Neural progenitor cell (in vitro differentiated cells): ENCODE data around the gene NIPAL3. TPM values are rescaled to one million over a fixed set of nuclear protein-coding genes. Genes with fewer than 3 reads are reported as not detected.

Experiments used
- DNase-seq: peaks from one replicate; pipeline ENCODE4 v3.0.0-alpha.2; 2016; ENCODE audit warnings: low spot score
- H2AFZ ChIP-seq: fragments of 200-600 bp; sonication (generic); replicated peaks from 2 replicates; pipeline ENCODE4 v1.6.1; 2016; ENCODE audit warnings: antibody characterized with exemption
- H3F3A ChIP-seq: fragments of 200-600 bp; sonication (generic); 2 replicates; pipeline ENCODE4 v1.6.1; 2016; ENCODE audit warnings: antibody characterized with exemption, low read depth
- H3K27ac ChIP-seq: fragments of 200-600 bp; sonication (generic); 2 replicates; pipeline ENCODE4 v1.5.1; 2016; ENCODE audit warnings: mild to moderate bottlenecking
- H3K27me3 ChIP-seq: fragments of 200-600 bp; sonication (generic); 2 replicates; pipeline ENCODE4 v1.6.1; 2016; ENCODE audit warnings: mild to moderate bottlenecking, moderate library complexity
- H3K36me3 ChIP-seq: fragments of 200-600 bp; sonication (generic); 2 replicates; pipeline ENCODE4 v1.5.1; 2016
- H3K4me1 ChIP-seq: fragments of 200-600 bp; sonication (generic); 2 replicates; pipeline ENCODE4 v1.6.1; 2016; ENCODE audit warnings: mixed run types
- H3K4me2 ChIP-seq: fragments of 200-600 bp; sonication (generic); 2 replicates; pipeline ENCODE4 v1.6.1; 2016
- H3K4me3 ChIP-seq: fragments of 200-600 bp; sonication (generic); 2 replicates; pipeline ENCODE4 v1.5.1; 2016
- H3K79me2 ChIP-seq: fragments of 200-600 bp; sonication (generic); 2 replicates; pipeline ENCODE4 v1.6.1; 2016; ENCODE audit warnings: low read depth
- H3K9ac ChIP-seq: fragments of 200-600 bp; sonication (generic); 2 replicates; pipeline ENCODE4 v1.6.1; 2016
- H3K9me3 ChIP-seq: fragments of 200-600 bp; sonication (generic); 2 replicates; pipeline ENCODE4 v1.5.1; 2016; ENCODE audit warnings: low read depth
- H4K20me1 ChIP-seq: fragments of 200-600 bp; sonication (generic); 2 replicates; pipeline ENCODE4 v1.6.1; 2016; ENCODE audit warnings: low read depth
- H3K27ac Mint-ChIP-seq: 3 replicates; pipeline ENCODE4 v1.8.0; 2021; ENCODE audit warnings: mixed read lengths
- H3K27me3 Mint-ChIP-seq: 2 replicates; pipeline ENCODE4 v1.8.0; 2022; ENCODE audit warnings: low read depth, mild to moderate bottlenecking, inconsistent platforms, moderate library complexity, mixed read lengths; ENCODE audit not compliant: insufficient read depth
- H3K36me3 Mint-ChIP-seq: 3 replicates; pipeline ENCODE4 v1.8.0; 2021; ENCODE audit warnings: mixed read lengths
- H3K4me1 Mint-ChIP-seq: 3 replicates; pipeline ENCODE4 v1.8.0; 2021; ENCODE audit warnings: mixed read lengths
- H3K4me3 Mint-ChIP-seq: 3 replicates; pipeline ENCODE4 v1.8.0; 2021; ENCODE audit warnings: mild to moderate bottlenecking, moderate library complexity, mixed read lengths
- H3K9me3 Mint-ChIP-seq: 3 replicates; pipeline ENCODE4 v1.8.0; 2020; ENCODE audit warnings: mixed read lengths
- CTCF ChIP-seq: fragments of 200-600 bp; sonication (generic); IDR thresholded peaks from 2 replicates; pipeline ENCODE4 v1.5.1; 2017; ENCODE audit warnings: antibody characterized with exemption, mild to moderate bottlenecking
- EZH2 ChIP-seq: fragments of 200-600 bp; sonication (generic); IDR thresholded peaks from 2 replicates; pipeline ENCODE4 v1.6.1; 2017; ENCODE audit warnings: antibody characterized with exemption, mild to moderate bottlenecking, moderate library complexity
- EZH2phosphoT487 ChIP-seq: fragments of 200-600 bp; sonication (generic); IDR thresholded peaks from 2 replicates; pipeline ENCODE4 v1.6.1; 2017; ENCODE audit warnings: antibody characterized with exemption
- total RNA-seq: library from RNA; depleted of rRNA; stranded (reverse); fragments of >200 nt; gene quantifications from 2 replicates; pipeline ENCODE4 v1.2.3, GENCODE V29; 2015; ENCODE audit warnings: low replicate concordance

Gene NIPAL3
- total RNA-seq, 1 donor from 2014 or later, result 6.9 TPM

- Mint-ChIP-seq H3K27ac (no peak overlapping the region), H3K36me3 (no peaks in the 10 kb centered on the region)
Measured at GRCh38 chr1:24424207-24424606, 8.6 kb downstream of the NIPAL3 start.

GRCh38 chr1:24424990-24425389, 9.4 kb downstream of the NIPAL3 start:
- Mint-ChIP-seq H3K27me3 (peaks cover 2% of the 10 kb centered on the region), H3K4me3 (no peak overlapping the region), H3K36me3 (no peaks in the 10 kb centered on the region), H3K27ac (no peak overlapping the region), H3K9me3 (no peaks in the 10 kb centered on the region), H3K4me1 (no peaks in the 10 kb centered on the region)
- no peaks in the 10 kb centered on the region for H3K27me3 ChIP-seq
- no peak overlapping the region for H3K27ac ChIP-seq
- H3K9ac ChIP-seq, result no peak overlapping the region
- H2AFZ ChIP-seq, result no peak overlapping the region
- no peaks in the 10 kb centered on the region for H3K4me1 ChIP-seq
- H3K9me3 ChIP-seq, result no peaks in the 10 kb centered on the region
- H4K20me1 ChIP-seq, result no peaks in the 10 kb centered on the region
- no peak for TF ChIP-seq EZH2phosphoT487
- no peak for TF ChIP-seq EZH2
- TF ChIP-seq CTCF, result no peak
- H3K4me2 ChIP-seq, result no peak overlapping the region
- DNase-seq, result no peak
- no peaks in the 10 kb centered on the region for H3K36me3 ChIP-seq
- no peaks in the 10 kb centered on the region for H3K79me2 ChIP-seq
- H3K4me3 ChIP-seq, result no peak overlapping the region
- no peaks in the 10 kb centered on the region for H3F3A ChIP-seq

More at GRCh38 chr1:24424207-24424606, 8.6 kb downstream of the NIPAL3 start:
- Histone ChIP-seq H3K9me3 (no peaks in the 10 kb centered on the region), H3K36me3 (no peaks in the 10 kb centered on the region), H3K4me3 (no peak overlapping the region), H4K20me1 (no peaks in the 10 kb centered on the region), H2AFZ (no peak overlapping the region), H3K27ac (no peak overlapping the region), H3F3A (no peaks in the 10 kb centered on the region), H3K4me2 (no peak overlapping the region), H3K27me3 (no peaks in the 10 kb centered on the region), H3K79me2 (no peaks in the 10 kb centered on the region), H3K9ac (no peak overlapping the region), H3K4me1 (no peaks in the 10 kb centered on the region)
- H3K9me3 Mint-ChIP-seq, result no peaks in the 10 kb centered on the region
- no peaks in the 10 kb centered on the region for H3K4me1 Mint-ChIP-seq
- no peak for DNase-seq
- peaks cover 2% of the 10 kb centered on the region for H3K27me3 Mint-ChIP-seq
- no peak for TF ChIP-seq EZH2
- TF ChIP-seq EZH2phosphoT487, result no peak
- no peak for TF ChIP-seq CTCF
- no peak overlapping the region for H3K4me3 Mint-ChIP-seq

- H3K27ac Mint-ChIP-seq, result no peak overlapping the region
Measured at GRCh38 chr1:24425441-24425840, 9.8 kb downstream of the NIPAL3 start.

More at GRCh38 chr1:24425441-24425840, 9.8 kb downstream of the NIPAL3 start:
- H3K36me3 Mint-ChIP-seq, result no peaks in the 10 kb centered on the region
- no peaks in the 10 kb centered on the region for H3K9me3 ChIP-seq
- DNase-seq, result no peak
- no peak overlapping the region for H3K4me3 ChIP-seq
- H3K27me3 ChIP-seq, result no peaks in the 10 kb centered on the region
- H2AFZ ChIP-seq, result no peak overlapping the region
- H3K36me3 ChIP-seq, result no peaks in the 10 kb centered on the region
- H3K27ac ChIP-seq, result no peak overlapping the region
- H3K9me3 Mint-ChIP-seq, result no peaks in the 10 kb centered on the region
- no peaks in the 10 kb centered on the region for H3K4me1 Mint-ChIP-seq
- H3K4me1 ChIP-seq, result no peaks in the 10 kb centered on the region
- H4K20me1 ChIP-seq, result no peaks in the 10 kb centered on the region
- H3K4me3 Mint-ChIP-seq, result no peak overlapping the region
- no peaks in the 10 kb centered on the region for H3K27me3 Mint-ChIP-seq
- no peak overlapping the region for H3K4me2 ChIP-seq
- H3K79me2 ChIP-seq, result no peaks in the 10 kb centered on the region
- TF ChIP-seq CTCF (no peak), EZH2 (no peak), EZH2phosphoT487 (no peak)
- H3K9ac ChIP-seq, result no peak overlapping the region
- no peaks in the 10 kb centered on the region for H3F3A ChIP-seq
